ENCODE data around the gene INSC. TPM values are rescaled to one million over a fixed set of nuclear protein-coding genes. Genes with fewer than 3 reads are reported as not detected.

INSC gene
- total RNA-seq, 2 experiments from 2014 or later: 0.64 to 0.69 TPM

- no peak overlapping the region for H3K4me3 Mint-ChIP-seq
- no peaks in the 10 kb centered on the region for H3K36me3 Mint-ChIP-seq (ENCODE audit: low read depth)
- ChIA-PET CTCF (no interaction called here), POLR2A (no interaction called here)
- no peaks in the 10 kb centered on the region for H3K4me1 Mint-ChIP-seq
- ATAC-seq (no peak), DNase-seq (no peak)
- intact Hi-C loops (cut with DNase I, micrococcal nuclease): no loop called here
- H3K27me3 Mint-ChIP-seq: peaks cover 2% of the 10 kb centered on the region
- no peaks in the 10 kb centered on the region for H3K9me3 Mint-ChIP-seq (ENCODE audit: low read depth)
- H3K27ac Mint-ChIP-seq: no peak overlapping the region
These were observed 113.7 kb downstream of the INSC start for GRCh38 chr11:15228331-15228849.

DNA sequence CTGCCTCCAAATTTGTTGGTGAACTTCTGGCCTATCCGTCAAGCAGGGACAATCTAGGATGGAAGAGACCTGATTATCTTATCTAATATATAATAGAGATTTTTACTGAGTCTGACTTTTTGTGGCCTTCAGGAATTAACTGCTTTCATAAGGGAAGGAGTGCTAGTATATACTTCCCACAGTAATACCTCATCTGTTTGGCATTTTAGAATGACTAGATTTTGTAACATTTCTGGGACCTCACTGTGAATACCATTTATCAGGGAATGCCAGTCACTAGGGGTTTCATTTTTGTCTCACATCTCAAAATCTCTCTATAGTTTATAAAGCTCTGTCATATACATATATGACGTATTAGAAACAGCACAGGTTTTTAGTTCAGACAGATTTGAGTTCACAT, 114.3 kb downstream of the INSC start:
- intact Hi-C loops (cut with DNase I, micrococcal nuclease): no loop called here
- no peaks in the 10 kb centered on the region for H3K36me3 Mint-ChIP-seq (ENCODE audit: low read depth)
- no peak for ATAC-seq
- no peaks in the 10 kb centered on the region for H3K9me3 Mint-ChIP-seq (ENCODE audit: low read depth)
- no peaks in the 10 kb centered on the region for H3K4me1 Mint-ChIP-seq
- H3K27me3 Mint-ChIP-seq: peaks cover 2% of the 10 kb centered on the region
- ChIA-PET POLR2A (no interaction called here), CTCF (no interaction called here)
- H3K4me3 Mint-ChIP-seq: no peak overlapping the region
- H3K27ac Mint-ChIP-seq: no peak overlapping the region
- no peak for DNase-seq

DNA sequence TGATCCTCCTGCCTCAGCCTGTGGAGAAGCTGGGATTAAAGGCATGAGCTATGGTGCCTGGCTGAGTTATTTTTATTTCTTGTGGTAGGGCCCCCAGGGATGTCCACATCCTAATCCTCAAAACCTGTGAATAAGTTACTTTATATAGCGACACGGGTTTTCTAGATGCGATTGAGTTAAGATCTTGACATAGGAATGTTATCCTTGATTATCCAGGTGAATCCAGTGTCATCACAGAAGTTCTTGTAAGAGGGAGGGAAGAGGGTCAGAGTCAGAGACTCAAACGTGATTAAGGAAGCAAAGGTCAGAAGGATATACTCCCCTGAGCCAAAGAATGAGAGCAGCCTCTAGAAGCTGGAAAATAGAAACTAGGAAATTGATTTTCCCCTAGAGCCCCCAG, 117.8 kb downstream of the INSC start:
- H3K27ac Mint-ChIP-seq: no peak overlapping the region
- no peak overlapping the region for H3K4me3 Mint-ChIP-seq
- intact Hi-C loops (cut with DNase I, micrococcal nuclease): loop anchor here in 1 of 2 experiments (10.0 kb wide), 1 partner anchor 1748 kb away; no protein-coding TSS in a partner anchor
- no peaks in the 10 kb centered on the region for H3K9me3 Mint-ChIP-seq (ENCODE audit: low read depth)
- DNase-seq (no peak), ATAC-seq (no peak)
- H3K27me3 Mint-ChIP-seq: peaks cover 2% of the 10 kb centered on the region
- POLR2A ChIA-PET: no interaction called here
- H3K36me3 Mint-ChIP-seq (ENCODE audit: low read depth): no peaks in the 10 kb centered on the region
- CTCF ChIA-PET: no interaction called here
- H3K4me1 Mint-ChIP-seq: no peaks in the 10 kb centered on the region

DNA sequence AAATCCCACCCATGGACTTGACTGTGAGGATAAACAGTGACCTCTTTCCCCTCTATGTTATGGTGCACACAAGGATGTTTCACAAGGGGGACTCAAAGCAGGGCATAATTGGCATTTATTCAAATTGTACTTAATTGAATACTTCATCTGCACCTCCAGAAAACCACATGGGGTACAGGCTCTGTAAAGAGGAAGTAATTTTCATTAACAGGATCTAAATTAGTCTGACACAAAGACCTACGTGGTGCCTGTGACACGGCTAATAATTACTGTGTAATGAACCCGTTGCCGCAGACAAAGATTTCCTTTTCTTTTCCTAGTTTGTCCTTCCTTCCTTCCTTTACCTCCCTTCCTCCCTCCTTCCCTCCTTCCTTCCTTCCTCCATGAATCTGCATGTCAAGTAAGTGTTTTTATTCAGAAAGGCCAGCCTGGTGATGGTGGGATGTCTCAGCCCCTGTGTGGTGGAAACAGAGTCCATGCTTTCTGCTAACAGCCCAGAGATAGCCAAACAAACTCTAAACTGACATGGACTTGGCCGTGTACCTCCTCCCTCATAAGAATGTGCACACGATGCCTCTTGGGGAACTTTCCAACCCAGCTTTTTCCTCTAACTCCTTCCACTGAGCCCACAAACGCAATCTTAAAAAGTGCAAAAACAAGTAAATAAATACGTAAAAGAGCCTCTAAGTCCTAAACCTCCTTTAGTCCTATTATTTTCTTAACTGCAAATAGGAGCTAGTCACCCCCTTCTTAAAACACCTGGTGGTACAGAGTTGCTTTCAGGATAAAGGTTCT, 118.8 kb downstream of the INSC start:
- DNase-seq (no peak), ATAC-seq (no peak)
- H3K9me3 Mint-ChIP-seq (ENCODE audit: low read depth): peaks cover 3% of the 10 kb centered on the region
- H3K4me3 Mint-ChIP-seq: no peak overlapping the region
- POLR2A ChIA-PET: no interaction called here
- H3K36me3 Mint-ChIP-seq (ENCODE audit: low read depth): no peaks in the 10 kb centered on the region
- H3K4me1 Mint-ChIP-seq: no peaks in the 10 kb centered on the region
- H3K27me3 Mint-ChIP-seq: peaks cover 2% of the 10 kb centered on the region
- CTCF ChIA-PET: no interaction called here
- intact Hi-C loops (cut with DNase I, micrococcal nuclease): loop anchor here in 1 of 2 experiments (10.0 kb wide), 1 partner anchor 1749 kb away; no protein-coding TSS in a partner anchor
- no peak overlapping the region for H3K27ac Mint-ChIP-seq

DNA sequence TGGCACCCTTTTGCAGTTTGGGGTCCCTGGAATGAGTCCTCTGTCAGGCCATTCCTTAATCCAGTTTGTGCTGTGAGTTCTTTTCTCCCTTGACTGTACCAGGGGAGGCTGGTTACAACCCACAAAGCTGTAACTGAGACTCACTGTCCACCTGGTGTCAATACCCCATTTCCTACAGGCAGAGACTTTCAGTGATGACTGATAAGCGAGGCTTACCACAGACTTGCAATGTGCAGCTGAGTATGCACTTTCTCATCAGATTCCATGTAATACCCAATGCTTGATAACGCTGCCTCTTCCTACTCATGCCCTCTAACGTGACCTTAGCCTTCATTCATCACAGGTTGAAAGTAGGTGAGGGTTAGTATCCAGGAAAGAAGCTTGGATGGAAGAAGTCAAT, 120.1 kb downstream of the INSC start:
- Mint-ChIP-seq H3K4me1 (no peaks in the 10 kb centered on the region), H3K4me3 (no peak overlapping the region), H3K27me3 (no peaks in the 10 kb centered on the region), H3K9me3 (ENCODE audit: low read depth) (peaks cover 3% of the 10 kb centered on the region), H3K36me3 (ENCODE audit: low read depth) (no peaks in the 10 kb centered on the region), H3K27ac (no peak overlapping the region)
- ChIA-PET POLR2A (no interaction called here), CTCF (interaction anchor here (0.7 kb wide), 1 partner anchor 40 kb away, joined by 4 read pairs; no protein-coding TSS in a partner anchor)
- DNase-seq: no peak
- peak; percentile 16 for ATAC-seq
- intact Hi-C loops (cut with DNase I, micrococcal nuclease): loop anchor here in 1 of 2 experiments (10.0 kb wide), 1 partner anchor 1750 kb away; no protein-coding TSS in a partner anchor

DNA sequence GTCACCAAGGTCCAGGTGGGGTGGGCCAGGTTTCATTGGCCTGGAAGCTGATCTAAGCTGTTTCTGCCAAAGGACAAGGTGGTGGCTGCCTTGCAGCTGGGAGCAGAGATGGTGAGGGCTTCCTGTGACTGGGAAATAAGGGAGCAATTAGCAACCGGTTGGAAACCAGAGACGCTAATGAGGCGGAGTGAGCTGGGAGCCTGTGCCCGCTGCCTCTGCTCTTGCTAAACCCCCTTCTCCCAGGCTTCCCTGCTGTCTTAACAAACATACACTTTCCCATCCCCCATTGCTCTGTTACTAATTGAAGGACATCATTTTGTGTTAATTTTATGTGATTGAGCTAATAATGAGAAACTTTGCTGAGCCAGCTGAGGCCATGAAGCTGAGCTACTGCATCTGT, 121.8 kb downstream of the INSC start:
- Mint-ChIP-seq H3K27ac (no peak overlapping the region), H3K4me3 (no peak overlapping the region), H3K36me3 (ENCODE audit: low read depth) (no peaks in the 10 kb centered on the region), H3K4me1 (no peaks in the 10 kb centered on the region), H3K9me3 (ENCODE audit: low read depth) (peaks cover 3% of the 10 kb centered on the region), H3K27me3 (no peaks in the 10 kb centered on the region)
- CTCF ChIA-PET: no interaction called here
- intact Hi-C loops (cut with DNase I, micrococcal nuclease): loop anchor here in 1 of 2 experiments (10.0 kb wide), 1 partner anchor 1752 kb away; no protein-coding TSS in a partner anchor
- ATAC-seq (no peak), DNase-seq (no peak)
- POLR2A ChIA-PET: no interaction called here

GRCh38 chr11:15238856-15239255, 124.1 kb downstream of the INSC start:
- H3K4me1 Mint-ChIP-seq: no peaks in the 10 kb centered on the region
- no peak overlapping the region for H3K4me3 Mint-ChIP-seq
- ChIA-PET POLR2A (interaction anchor here (0.6 kb wide), 1 partner anchor 638 kb away, joined by 3 read pairs; no protein-coding TSS in a partner anchor), CTCF (interaction anchor here (0.5 to 0.6 kb wide), 2 partner anchors 332 to 1072 kb away, joined by 4 to 8 read pairs; no protein-coding TSS in a partner anchor)
- DNase-seq (no peak), ATAC-seq (no peak)
- no peaks in the 10 kb centered on the region for H3K36me3 Mint-ChIP-seq (ENCODE audit: low read depth)
- no peaks in the 10 kb centered on the region for H3K27me3 Mint-ChIP-seq
- intact Hi-C loops (cut with DNase I, micrococcal nuclease): loop anchor here in 1 of 2 experiments (10.0 kb wide), 1 partner anchor 1754 kb away; no protein-coding TSS in a partner anchor
- no peak overlapping the region for H3K27ac Mint-ChIP-seq
- H3K9me3 Mint-ChIP-seq (ENCODE audit: low read depth): peaks cover 3% of the 10 kb centered on the region

GRCh38 chr11:15248749-15249148, 134.0 kb downstream of the INSC start:
- intact Hi-C loops (cut with DNase I, micrococcal nuclease): no loop called here
- no peaks in the 10 kb centered on the region for H3K36me3 Mint-ChIP-seq (ENCODE audit: low read depth)
- no peaks in the 10 kb centered on the region for H3K4me1 Mint-ChIP-seq
- no peak for ATAC-seq
- no peak for DNase-seq
- CTCF ChIA-PET: interaction anchor here (0.5 kb wide), 1 partner anchor 631 kb away, joined by 3 read pairs; no protein-coding TSS in a partner anchor
- H3K9me3 Mint-ChIP-seq (ENCODE audit: low read depth): no peaks in the 10 kb centered on the region
- H3K27ac Mint-ChIP-seq: no peak overlapping the region
- no peak overlapping the region for H3K4me3 Mint-ChIP-seq
- POLR2A ChIA-PET: no interaction called here
- H3K27me3 Mint-ChIP-seq: peaks cover 11% of the 10 kb centered on the region

- intact Hi-C loops (cut with DNase I, micrococcal nuclease): no loop called here
- ATAC-seq (no peak), DNase-seq (no peak)
- H3K4me3 Mint-ChIP-seq: no peak overlapping the region
- no peaks in the 10 kb centered on the region for H3K4me1 Mint-ChIP-seq
- peaks cover 10% of the 10 kb centered on the region for H3K27me3 Mint-ChIP-seq
- POLR2A ChIA-PET: no interaction called here
- no peak overlapping the region for H3K27ac Mint-ChIP-seq
- H3K36me3 Mint-ChIP-seq (ENCODE audit: low read depth): no peaks in the 10 kb centered on the region
- no peaks in the 10 kb centered on the region for H3K9me3 Mint-ChIP-seq (ENCODE audit: low read depth)
- CTCF ChIA-PET: interaction anchor here (1.0 kb wide), 1 partner anchor 28 kb away, joined by 3 read pairs; no protein-coding TSS in a partner anchor
These were observed 143.9 kb downstream of the INSC start for GRCh38 chr11:15258433-15259165.

DNA sequence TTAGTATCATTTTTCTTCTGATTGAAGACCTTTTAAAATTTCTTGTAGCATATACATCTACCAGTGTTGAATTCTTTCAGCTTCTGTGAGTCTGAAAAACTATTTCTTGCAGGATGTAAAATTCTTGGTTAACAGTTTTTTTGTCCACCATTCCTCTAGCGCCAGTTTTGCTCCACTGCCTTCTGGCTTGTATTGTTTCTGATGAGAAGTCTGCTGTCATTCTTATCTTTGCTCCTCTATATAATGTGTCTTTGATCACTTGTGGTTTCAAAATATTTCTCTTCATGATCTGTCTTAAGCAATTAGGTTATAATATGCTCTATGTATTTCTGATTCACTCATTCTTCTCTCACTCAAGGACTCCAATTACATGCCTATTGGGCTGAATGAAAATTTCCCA, 152.3 kb downstream of the INSC start:
- H3K27ac Mint-ChIP-seq: no peak overlapping the region
- H3K27me3 Mint-ChIP-seq: peaks cover 1% of the 10 kb centered on the region
- ChIA-PET POLR2A (no interaction called here), CTCF (no interaction called here)
- H3K36me3 Mint-ChIP-seq (ENCODE audit: low read depth): no peaks in the 10 kb centered on the region
- intact Hi-C loops (cut with DNase I, micrococcal nuclease): no loop called here
- no peak overlapping the region for H3K4me3 Mint-ChIP-seq
- no peaks in the 10 kb centered on the region for H3K4me1 Mint-ChIP-seq
- no peak for DNase-seq
- ATAC-seq: no peak
- H3K9me3 Mint-ChIP-seq (ENCODE audit: low read depth): peaks cover 18% of the 10 kb centered on the region

DNA sequence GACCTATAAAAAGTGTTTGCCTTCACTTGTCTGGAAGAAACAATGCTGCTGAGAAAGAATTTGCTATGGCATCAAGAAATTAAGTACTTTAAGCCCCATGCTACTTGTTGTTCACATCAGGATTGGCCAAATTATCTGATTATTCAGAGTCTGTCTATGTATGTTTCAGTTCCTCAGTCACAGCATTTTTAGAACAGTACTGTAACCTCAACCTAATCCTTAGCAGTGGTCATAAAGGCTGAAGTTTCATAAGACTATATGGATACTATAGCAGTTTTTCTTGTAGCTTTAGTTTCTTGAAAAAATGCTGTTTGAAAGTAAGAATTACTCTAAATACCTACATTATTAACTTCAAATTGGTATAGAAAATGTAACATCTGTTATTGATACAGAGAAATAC, 153.9 kb downstream of the INSC start:
- no peaks in the 10 kb centered on the region for H3K4me1 Mint-ChIP-seq
- CTCF ChIA-PET: no interaction called here
- H3K27me3 Mint-ChIP-seq: peaks cover 1% of the 10 kb centered on the region
- H3K27ac Mint-ChIP-seq: no peak overlapping the region
- intact Hi-C loops (cut with DNase I, micrococcal nuclease): no loop called here
- H3K36me3 Mint-ChIP-seq (ENCODE audit: low read depth): no peaks in the 10 kb centered on the region
- peaks cover 18% of the 10 kb centered on the region for H3K9me3 Mint-ChIP-seq (ENCODE audit: low read depth)
- DNase-seq (no peak), ATAC-seq (no peak)
- POLR2A ChIA-PET: no interaction called here
- H3K4me3 Mint-ChIP-seq: no peak overlapping the region
